HEK293 (cell line): Measurements from ENCODE around the gene PFKL.

Source experiments
- HOXD13 ChIP-seq: sonication (generic); formaldehyde crosslinking; IDR thresholded peaks from 2 replicates; pipeline ENCODE4 v1.8.0; 2022; ENCODE audit warnings: missing genetic modification reagents, borderline replicate concordance
- KLF16 ChIP-seq: fragments of 450-650 bp; formaldehyde crosslinking; IDR thresholded peaks from 2 replicates; pipeline ENCODE4 v1.5.1; 2017; ENCODE audit warnings: missing biosample characterization, missing genetic modification characterization
- KLF7 ChIP-seq: fragments of 450-650 bp; formaldehyde crosslinking; IDR thresholded peaks from 2 replicates; pipeline ENCODE4 v1.5.1; 2016; ENCODE audit warnings: missing biosample characterization, missing genetic modification characterization, borderline replicate concordance
- KLF8 ChIP-seq: fragments of 450-650 bp; formaldehyde crosslinking; IDR thresholded peaks from 2 replicates; pipeline ENCODE4 v1.5.1; 2016; ENCODE audit warnings: missing biosample characterization, missing genetic modification characterization
- KLF9 ChIP-seq: fragments of 450-650 bp; formaldehyde crosslinking; IDR thresholded peaks from 2 replicates; pipeline ENCODE4 v1.5.1; 2016; ENCODE audit warnings: missing biosample characterization, missing genetic modification characterization, low read depth
- MYNN ChIP-seq: fragments of 450-650 bp; formaldehyde crosslinking; IDR thresholded peaks from 2 replicates; pipeline ENCODE4 v1.5.1; 2016; ENCODE audit warnings: missing biosample characterization, missing genetic modification characterization, borderline replicate concordance
- OSR2 ChIP-seq: fragments of 450-650 bp; formaldehyde crosslinking; IDR thresholded peaks from 2 replicates; pipeline ENCODE4 v1.5.1; 2016; ENCODE audit warnings: missing biosample characterization, missing genetic modification characterization
- OVOL3 ChIP-seq: fragments of 450-650 bp; formaldehyde crosslinking; IDR thresholded peaks from 2 replicates; pipeline ENCODE4 v1.5.1; 2016; ENCODE audit warnings: missing biosample characterization, missing genetic modification characterization
- PRDM1 ChIP-seq: fragments of 450-650 bp; formaldehyde crosslinking; IDR thresholded peaks from 2 replicates; pipeline ENCODE4; 2016; ENCODE audit warnings: missing biosample characterization, missing genetic modification characterization
- RBAK ChIP-seq: fragments of 450-650 bp; formaldehyde crosslinking; IDR thresholded peaks from 2 replicates; pipeline ENCODE4 v1.5.1; 2016; ENCODE audit warnings: missing biosample characterization, missing genetic modification characterization
- SP2 ChIP-seq: fragments of 450-650 bp; formaldehyde crosslinking; IDR thresholded peaks from 2 replicates; pipeline ENCODE4 v1.5.1; 2016; ENCODE audit warnings: missing biosample characterization, missing genetic modification characterization
- ZBTB20 ChIP-seq: fragments of 450-650 bp; formaldehyde crosslinking; IDR thresholded peaks from 2 replicates; pipeline ENCODE4 v1.5.1; 2016; ENCODE audit warnings: missing biosample characterization, missing genetic modification characterization
- ZBTB21 ChIP-seq: fragments of 450-650 bp; formaldehyde crosslinking; IDR thresholded peaks from 2 replicates; pipeline ENCODE4 v1.5.1; 2017; ENCODE audit warnings: missing biosample characterization, missing genetic modification characterization
- ZFP41 ChIP-seq: fragments of 450-650 bp; formaldehyde crosslinking; IDR thresholded peaks from 2 replicates; pipeline ENCODE4 v1.5.1; 2016; ENCODE audit warnings: missing biosample characterization, missing genetic modification characterization, borderline replicate concordance
- ZIC2 ChIP-seq: fragments of 450-650 bp; formaldehyde crosslinking; IDR thresholded peaks from 2 replicates; pipeline ENCODE4 v1.5.1; 2016; ENCODE audit warnings: missing biosample characterization, missing genetic modification characterization
- ZNF10 ChIP-seq: fragments of 450-650 bp; formaldehyde crosslinking; IDR thresholded peaks from 2 replicates; pipeline ENCODE4 v1.5.1; 2017; ENCODE audit warnings: missing biosample characterization, missing genetic modification characterization
- ZNF112 ChIP-seq: fragments of 450-650 bp; formaldehyde crosslinking; IDR thresholded peaks from 2 replicates; pipeline ENCODE4 v1.5.0; 2017; ENCODE audit warnings: missing biosample characterization, missing genetic modification characterization
- ZNF221 ChIP-seq: fragments of 450-650 bp; formaldehyde crosslinking; IDR thresholded peaks from 2 replicates; pipeline ENCODE4 v1.5.1; 2017; ENCODE audit warnings: missing biosample characterization, missing genetic modification characterization, borderline replicate concordance
- ZNF24 ChIP-seq: fragments of 450-650 bp; formaldehyde crosslinking; IDR thresholded peaks from 2 replicates; pipeline ENCODE4 v1.5.1; 2016; ENCODE audit warnings: missing biosample characterization, missing genetic modification characterization
- ZNF274 ChIP-seq, 2 experiments: fragments of 200-500 bp in 1 of 2; fragments of 450-650 bp in 1 of 2; sonication (Bioruptor generic) in 1 of 2; formaldehyde crosslinking in 1 of 2; IDR thresholded peaks; 2 replicates each; pipeline versions ENCODE4 v1.5.1 to v1.6.1; 2014 to 2016; ENCODE audit warnings: borderline replicate concordance in 1 of 2, inconsistent platforms in 1 of 2, low read length in 1 of 2, missing biosample characterization in 1 of 2, missing genetic modification characterization in 1 of 2
- ZNF311 ChIP-seq: fragments of 450-650 bp; formaldehyde crosslinking; IDR thresholded peaks from 2 replicates; pipeline ENCODE4 v1.5.1; 2017; ENCODE audit warnings: missing biosample characterization, missing genetic modification characterization, borderline replicate concordance
- ZNF341 ChIP-seq: fragments of 450-650 bp; formaldehyde crosslinking; IDR thresholded peaks from 2 replicates; pipeline ENCODE4; 2016; ENCODE audit warnings: low read depth, missing biosample characterization, missing genetic modification characterization
- ZNF354C ChIP-seq: fragments of 450-650 bp; formaldehyde crosslinking; IDR thresholded peaks from 2 replicates; pipeline ENCODE4 v1.5.1; 2016; ENCODE audit warnings: missing biosample characterization, missing genetic modification characterization, low read depth, borderline replicate concordance
- ZNF362 ChIP-seq: fragments of 450-650 bp; formaldehyde crosslinking; IDR thresholded peaks from 2 replicates; pipeline ENCODE4 v1.5.1; 2016; ENCODE audit warnings: missing biosample characterization, missing genetic modification characterization
- ZNF37A ChIP-seq: fragments of 450-650 bp; IDR thresholded peaks from 2 replicates; pipeline ENCODE4 v1.5.1; 2018; ENCODE audit warnings: missing biosample characterization, missing genetic modification characterization
- ZNF391 ChIP-seq: fragments of 450-650 bp; formaldehyde crosslinking; IDR thresholded peaks from 2 replicates; pipeline ENCODE4 v1.5.1; 2016; ENCODE audit warnings: low read depth, missing biosample characterization, missing genetic modification characterization, borderline replicate concordance
- ZNF513 ChIP-seq: fragments of 450-650 bp; IDR thresholded peaks from 2 replicates; pipeline ENCODE4 v1.5.1; 2018; ENCODE audit warnings: missing biosample characterization, missing genetic modification characterization
- ZNF549 ChIP-seq: fragments of 450-650 bp; IDR thresholded peaks from 2 replicates; pipeline ENCODE4 v1.5.1; 2018; ENCODE audit warnings: missing biosample characterization, missing genetic modification characterization, mild to moderate bottlenecking, inconsistent platforms, moderate library complexity
- ZNF561 ChIP-seq: fragments of 450-650 bp; IDR thresholded peaks from 2 replicates; pipeline ENCODE4 v1.5.1; 2018; ENCODE audit warnings: missing biosample characterization, missing genetic modification characterization, borderline replicate concordance
- ZNF571 ChIP-seq: fragments of 450-650 bp; formaldehyde crosslinking; IDR thresholded peaks from 2 replicates; pipeline ENCODE4 v1.5.0; 2017; ENCODE audit warnings: missing biosample characterization, missing genetic modification characterization
- ZNF621 ChIP-seq: fragments of 450-650 bp; formaldehyde crosslinking; IDR thresholded peaks from 2 replicates; pipeline ENCODE4 v1.5.1; 2017; ENCODE audit warnings: missing biosample characterization, missing genetic modification characterization
- ZNF660 ChIP-seq: fragments of 450-650 bp; IDR thresholded peaks from 2 replicates; pipeline ENCODE4 v1.5.1; 2018; ENCODE audit warnings: missing biosample characterization, mild to moderate bottlenecking, missing genetic modification characterization
- ZNF747 ChIP-seq: fragments of 450-650 bp; formaldehyde crosslinking; IDR thresholded peaks from 2 replicates; pipeline ENCODE4 v1.5.1; 2016; ENCODE audit warnings: missing biosample characterization, missing genetic modification characterization
- ZNF830 ChIP-seq: fragments of 450-650 bp; IDR thresholded peaks from 2 replicates; pipeline ENCODE4 v1.5.0; 2018; ENCODE audit warnings: missing biosample characterization, missing genetic modification characterization, low read depth, mild to moderate bottlenecking, moderate library complexity
- ZSCAN30 ChIP-seq: fragments of 450-650 bp; IDR thresholded peaks from 2 replicates; pipeline ENCODE4 v1.5.1; 2018; ENCODE audit warnings: missing biosample characterization, mild to moderate bottlenecking, missing genetic modification characterization, moderate library complexity
- TF ChIP-seq, protein P1 (sequence below): fragments of 450-650 bp; formaldehyde crosslinking; IDR thresholded peaks from 2 replicates; pipeline ENCODE4 v1.5.1; 2016; ENCODE audit warnings: missing biosample characterization, missing genetic modification characterization
- TF ChIP-seq, protein P2 (sequence below): fragments of 450-650 bp; formaldehyde crosslinking; IDR thresholded peaks from 2 replicates; pipeline ENCODE4 v1.5.1; 2016; ENCODE audit warnings: missing biosample characterization, missing genetic modification characterization

The PFKL gene

DNA sequence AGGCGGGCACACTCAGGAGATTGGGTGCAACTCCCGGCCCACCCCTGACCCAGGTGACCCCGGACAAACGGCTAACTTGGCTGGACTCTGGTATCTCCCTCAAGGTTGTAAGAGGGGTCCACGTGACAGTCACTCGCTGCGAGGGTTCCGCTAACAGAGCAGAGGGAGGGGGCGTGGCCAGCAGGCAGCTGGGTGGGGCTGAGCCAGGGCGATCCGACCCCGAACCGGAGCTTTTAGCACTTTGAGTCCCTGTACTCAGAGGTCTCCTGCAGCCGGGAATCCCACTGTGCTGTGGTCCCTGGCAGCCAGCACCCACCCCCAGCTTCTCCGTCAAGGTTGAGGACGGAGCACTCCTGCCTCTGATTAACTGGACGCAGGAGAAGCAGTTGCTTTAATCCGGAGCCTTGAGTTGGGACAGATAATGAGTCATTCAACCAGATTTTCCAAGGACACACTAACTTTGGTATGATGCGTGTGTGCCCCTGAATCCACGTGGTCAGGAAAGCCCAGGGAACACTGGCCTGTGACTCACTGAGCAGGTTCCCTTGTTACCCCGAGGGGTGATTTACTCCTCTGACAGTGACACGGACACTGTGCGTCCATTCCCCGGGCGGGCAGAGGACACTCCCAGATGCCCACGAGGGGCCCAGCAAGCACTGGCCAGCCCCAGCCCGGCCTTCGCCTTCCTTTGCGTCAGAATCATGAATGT lies 70.3 kb downstream of the PFKL start (continued):
- TF ChIP-seq KLF8 (peak; percentile 45; the same call in 1 of the 2 replicates), ZFP41 (tag by site-specific recombination) (no peak), ZNF354C (tag by site-specific recombination) (no peak), KLF16 (tag by site-specific recombination) (no peak), MYNN (tag by site-specific recombination) (no peak), ZNF660 (tag by site-specific recombination) (no peak), ZNF362 (tag by site-specific recombination) (no peak), ZNF274 (IDR thresholded peaks at IDR 0.05; ENCODE audit: low read length) (no peak), ZNF274 (tag by site-specific recombination; IDR thresholded peaks at IDR 0.05; ENCODE audit: borderline replicate concordance) (no peak), OSR2 (0 out of 2 replicates have a peak, but pooled peaks have one; percentile 16), HOXD13 (no peak), ZNF830 (tag by site-specific recombination) (no peak), ZNF221 (tag by site-specific recombination) (no peak), ZNF549 (no peak), KLF9 (peak; percentile 95), ZNF311 (tag by site-specific recombination) (no peak), ZNF37A (no peak), SP2 (tag by site-specific recombination) (peak; percentile 25), ZNF621 (tag by site-specific recombination) (no peak), ZNF112 (tag by site-specific recombination) (no peak), ZBTB21 (tag by site-specific recombination) (no peak; the same call in 1 of the 2 replicates), ZNF24 (tag by site-specific recombination) (no peak), ZSCAN30 (tag by site-specific recombination) (no peak), PRDM1 (tag by site-specific recombination) (no peak), ZNF10 (tag by site-specific recombination) (peak; percentile 93), ZNF341 (tag by site-specific recombination) (no peak), ZNF561 (tag by site-specific recombination) (no peak), OVOL3 (no peak), KLF7 (tag by site-specific recombination) (no peak), ZNF747 (tag by site-specific recombination) (no peak), ZNF571 (tag by site-specific recombination) (no peak), ZBTB20 (peak; percentile 19; the same call in 1 of the 2 replicates), ZNF391 (no peak), RBAK (tag by site-specific recombination) (no peak), ZIC2 (tag by site-specific recombination) (no peak), ZNF513 (tag by site-specific recombination) (no peak)
- TF ChIP-seq, protein P1, sequence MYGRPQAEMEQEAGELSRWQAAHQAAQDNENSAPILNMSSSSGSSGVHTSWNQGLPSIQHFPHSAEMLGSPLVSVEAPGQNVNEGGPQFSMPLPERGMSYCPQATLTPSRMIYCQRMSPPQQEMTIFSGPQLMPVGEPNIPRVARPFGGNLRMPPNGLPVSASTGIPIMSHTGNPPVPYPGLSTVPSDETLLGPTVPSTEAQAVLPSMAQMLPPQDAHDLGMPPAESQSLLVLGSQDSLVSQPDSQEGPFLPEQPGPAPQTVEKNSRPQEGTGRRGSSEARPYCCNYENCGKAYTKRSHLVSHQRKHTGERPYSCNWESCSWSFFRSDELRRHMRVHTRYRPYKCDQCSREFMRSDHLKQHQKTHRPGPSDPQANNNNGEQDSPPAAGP (tag by site-specific recombination) = peak; percentile 59; the same call in 1 of the 2 replicates
- TF ChIP-seq, protein P2, sequence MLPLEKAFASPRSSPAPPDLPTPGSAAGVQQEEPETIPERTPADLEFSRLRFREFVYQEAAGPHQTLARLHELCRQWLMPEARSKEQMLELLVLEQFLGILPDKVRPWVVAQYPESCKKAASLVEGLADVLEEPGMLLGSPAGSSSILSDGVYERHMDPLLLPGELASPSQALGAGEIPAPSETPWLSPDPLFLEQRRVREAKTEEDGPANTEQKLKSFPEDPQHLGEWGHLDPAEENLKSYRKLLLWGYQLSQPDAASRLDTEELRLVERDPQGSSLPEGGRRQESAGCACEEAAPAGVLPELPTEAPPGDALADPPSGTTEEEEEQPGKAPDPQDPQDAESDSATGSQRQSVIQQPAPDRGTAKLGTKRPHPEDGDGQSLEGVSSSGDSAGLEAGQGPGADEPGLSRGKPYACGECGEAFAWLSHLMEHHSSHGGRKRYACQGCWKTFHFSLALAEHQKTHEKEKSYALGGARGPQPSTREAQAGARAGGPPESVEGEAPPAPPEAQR (tag by site-specific recombination) = no peak
